HG03378 (cell line): ENCODE measurements around the gene CSMD2.
"Not testable (repeated sequence)": the region's sequence is repeated elsewhere in the genome, so short reads cannot be mapped to it uniquely, and the experiment has no call there.

ENCODE experiments used
- ATAC-seq: cut with Tn5 transposase; IDR thresholded peaks from one replicate; pipeline ENCODE4 v1.9.1; 2021; ENCODE audit warnings: mild to moderate bottlenecking, moderate library complexity; ENCODE audit not compliant: unreplicated experiment

CSMD2 gene

DNA sequence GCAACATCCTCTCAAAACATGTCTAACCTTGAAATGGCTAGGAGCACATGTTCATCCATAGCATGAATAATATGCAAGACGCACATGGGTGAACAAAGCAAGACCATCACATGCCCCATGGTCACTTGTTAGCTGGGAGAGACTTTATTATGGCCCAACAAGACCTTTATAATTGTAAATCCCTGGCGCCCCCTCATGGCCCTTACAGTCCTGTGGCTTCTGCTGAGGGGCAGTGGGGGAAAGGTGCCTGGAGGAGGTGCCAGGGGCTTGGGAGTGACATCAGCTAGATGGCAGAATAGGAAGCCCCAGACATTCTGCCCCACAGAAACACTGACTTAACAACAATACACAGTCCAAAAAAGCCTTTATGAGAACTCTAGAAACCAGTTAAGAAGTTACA is 51.7 kb downstream of the CSMD2 start:
- ATAC-seq, result no peak

DNA sequence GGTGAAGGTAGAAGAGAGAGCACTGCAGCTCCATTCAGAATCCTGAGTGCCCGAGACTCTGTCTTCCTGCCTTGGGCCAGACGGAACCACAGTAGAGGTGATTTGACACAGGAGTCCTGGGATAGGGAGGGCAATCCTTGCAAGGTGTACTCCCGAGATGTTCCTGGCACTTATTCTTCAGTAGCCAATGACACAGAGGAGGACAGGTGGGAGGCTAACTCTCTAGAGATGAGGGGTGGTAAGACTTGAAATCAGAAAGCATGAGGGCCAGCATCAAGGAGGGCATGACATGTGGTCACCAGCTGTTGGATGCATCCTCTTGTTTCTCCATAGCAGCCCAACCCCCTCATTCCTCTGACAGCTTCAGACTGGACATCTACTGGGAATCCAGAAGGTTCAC is 56.3 kb downstream of the CSMD2 start:
- ATAC-seq, result no peak

DNA sequence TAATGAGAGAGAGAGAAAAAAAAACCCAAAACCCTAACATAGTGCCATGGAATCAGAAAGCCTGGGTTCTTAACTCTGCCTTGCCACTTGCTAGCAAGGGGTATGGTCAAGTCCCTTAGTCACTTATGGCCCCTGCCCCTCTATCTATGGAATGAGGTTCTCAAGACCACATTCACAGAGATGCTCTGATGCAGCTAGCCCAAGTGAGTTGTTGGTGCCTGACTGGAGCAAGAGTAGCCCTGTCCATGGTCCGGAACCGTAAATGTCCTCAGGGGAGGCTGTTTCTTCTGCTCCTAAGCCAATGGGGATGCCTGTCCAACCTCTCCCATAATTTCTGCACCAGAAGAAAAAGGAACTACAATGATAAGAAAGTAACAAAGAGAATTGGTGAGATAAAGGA is 56.8 kb downstream of the CSMD2 start:
- no peak for ATAC-seq

DNA sequence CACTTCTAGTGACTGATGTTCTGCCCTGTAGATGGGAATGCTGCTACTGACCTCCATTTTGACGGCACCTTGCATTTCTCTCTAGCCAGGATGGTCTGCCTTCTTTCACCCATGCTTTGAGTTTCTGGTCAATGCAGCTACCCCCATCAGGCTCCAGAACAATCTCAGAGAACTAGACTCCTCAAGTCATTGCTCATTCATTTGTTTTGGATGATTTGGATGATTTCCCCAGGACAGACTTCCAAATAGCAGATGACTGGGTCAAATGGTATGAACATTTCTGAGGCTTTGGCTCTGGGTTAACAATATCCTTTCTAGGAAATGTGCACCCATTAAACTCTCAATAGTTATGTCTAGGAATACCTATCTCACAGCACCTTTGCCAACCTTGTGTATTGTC is 63.9 kb downstream of the CSMD2 start:
- ATAC-seq, result no peak

DNA sequence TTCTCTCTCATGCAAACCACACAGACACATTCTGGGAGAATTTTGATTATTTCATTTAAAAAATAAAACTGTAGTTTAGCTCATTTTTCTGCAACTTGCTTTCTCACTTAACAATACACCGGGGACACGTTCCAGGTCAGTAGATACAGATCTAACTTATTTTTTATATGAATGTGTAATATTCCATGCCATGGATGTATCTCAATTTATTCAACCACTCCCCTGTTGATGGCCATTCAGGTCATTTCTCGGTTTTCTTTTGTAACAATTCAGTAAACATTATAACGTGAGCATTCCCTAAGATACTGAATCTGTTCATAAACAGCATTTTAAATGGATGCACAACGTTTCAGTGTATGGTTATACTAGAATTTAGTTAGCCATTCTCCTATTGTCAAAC is 64.7 kb downstream of the CSMD2 start:
- ATAC-seq, result no peak

DNA sequence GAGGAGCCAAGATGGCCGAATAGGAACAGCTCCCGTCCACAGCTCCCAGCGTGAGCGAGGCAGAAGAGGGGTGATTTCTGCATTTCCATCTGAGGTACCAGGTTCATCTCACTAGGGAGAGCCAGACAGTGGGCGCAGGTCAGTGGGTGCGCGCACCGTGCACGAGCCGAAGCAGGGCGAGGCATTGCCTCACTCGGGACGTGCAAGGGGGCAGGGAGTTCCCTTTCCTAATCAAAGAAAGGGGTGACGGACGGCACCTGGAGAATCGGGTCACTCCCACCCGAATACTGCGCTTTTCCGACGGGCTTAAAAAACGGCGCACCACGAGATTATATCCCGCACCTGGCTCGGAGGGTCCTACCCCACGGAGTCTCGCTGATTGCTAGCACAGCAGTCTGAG is 72.6 kb downstream of the CSMD2 start:
- not testable (repeated sequence) for ATAC-seq

DNA sequence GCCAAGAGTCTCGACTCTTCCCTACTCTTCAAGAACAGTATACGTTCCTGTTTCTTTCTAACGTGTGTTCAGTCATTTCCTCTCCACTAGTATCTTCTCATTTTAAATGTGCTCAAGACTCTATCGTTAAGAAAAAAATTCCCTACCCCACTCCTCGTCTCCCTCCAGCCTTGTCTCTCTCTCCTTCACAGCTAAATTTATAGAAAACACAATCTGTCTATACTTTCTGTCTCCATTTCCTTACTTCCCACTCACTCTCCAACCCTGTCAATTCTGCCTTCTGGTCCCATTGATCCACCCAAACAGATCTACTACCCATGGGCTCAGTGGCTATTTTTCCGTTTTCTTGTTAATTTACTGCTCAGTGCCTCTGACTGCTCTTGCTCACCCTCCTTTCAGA is 75.3 kb downstream of the CSMD2 start:
- ATAC-seq, result no peak

DNA sequence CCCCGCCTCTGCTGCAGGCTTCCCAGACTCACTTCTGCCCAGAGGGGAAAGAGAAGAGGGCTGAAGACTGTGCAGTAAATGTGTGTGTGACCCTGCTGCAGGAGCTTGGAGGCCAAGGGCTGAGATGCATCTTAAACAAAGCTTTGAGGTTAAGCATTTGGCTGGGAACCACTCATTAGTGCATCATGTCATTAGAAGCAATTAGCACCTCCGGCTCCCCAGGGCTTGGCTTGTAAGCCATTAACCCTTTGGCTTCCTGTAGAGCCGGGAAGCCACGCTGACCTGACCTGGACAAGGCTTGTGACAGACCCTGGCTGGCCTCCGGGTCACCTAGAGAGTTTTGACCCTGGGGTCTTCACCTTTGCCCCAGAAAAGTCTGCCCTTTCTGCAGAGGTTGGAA is 77.0 kb downstream of the CSMD2 start:
- no peak for ATAC-seq

DNA sequence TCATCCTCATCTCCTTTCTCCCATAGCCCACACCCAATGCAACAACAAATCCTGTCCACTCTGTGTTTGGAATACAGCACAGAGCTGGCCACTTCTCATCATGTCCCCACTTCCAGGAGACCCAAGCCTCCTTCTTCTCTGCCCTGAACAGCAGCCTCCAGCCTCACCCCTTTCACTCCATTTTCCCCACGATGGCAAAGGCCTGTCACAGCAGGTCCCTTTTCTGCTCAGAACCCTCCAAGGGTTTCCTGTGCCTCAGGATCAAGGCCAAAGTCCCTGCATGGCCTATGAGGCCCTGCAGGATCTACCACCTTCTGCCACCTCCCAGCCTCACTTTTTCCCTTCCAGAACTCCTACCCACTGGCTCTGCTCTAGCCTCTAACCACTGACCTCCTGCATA is 78.5 kb downstream of the CSMD2 start:
- no peak for ATAC-seq

DNA sequence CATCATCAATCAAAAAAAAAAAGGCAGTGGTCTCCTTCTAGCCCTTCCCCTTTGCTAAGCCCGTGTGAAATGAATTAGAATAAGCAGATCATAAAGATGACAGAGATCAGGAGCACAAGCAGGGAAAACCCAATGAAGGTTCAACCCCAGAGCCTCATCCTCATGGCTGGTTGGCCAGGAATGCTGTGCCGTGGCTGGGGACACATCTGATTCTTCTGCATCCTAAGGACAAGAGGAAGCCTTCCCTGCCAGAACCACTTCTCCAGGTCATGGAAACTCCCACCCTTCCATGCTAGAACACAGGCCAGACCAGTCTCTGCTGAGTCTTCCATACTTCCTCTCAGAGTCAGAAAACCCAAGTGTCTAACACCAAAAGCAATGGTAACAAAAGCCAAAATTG is 81.1 kb downstream of the CSMD2 start:
- ATAC-seq, result no peak

DNA sequence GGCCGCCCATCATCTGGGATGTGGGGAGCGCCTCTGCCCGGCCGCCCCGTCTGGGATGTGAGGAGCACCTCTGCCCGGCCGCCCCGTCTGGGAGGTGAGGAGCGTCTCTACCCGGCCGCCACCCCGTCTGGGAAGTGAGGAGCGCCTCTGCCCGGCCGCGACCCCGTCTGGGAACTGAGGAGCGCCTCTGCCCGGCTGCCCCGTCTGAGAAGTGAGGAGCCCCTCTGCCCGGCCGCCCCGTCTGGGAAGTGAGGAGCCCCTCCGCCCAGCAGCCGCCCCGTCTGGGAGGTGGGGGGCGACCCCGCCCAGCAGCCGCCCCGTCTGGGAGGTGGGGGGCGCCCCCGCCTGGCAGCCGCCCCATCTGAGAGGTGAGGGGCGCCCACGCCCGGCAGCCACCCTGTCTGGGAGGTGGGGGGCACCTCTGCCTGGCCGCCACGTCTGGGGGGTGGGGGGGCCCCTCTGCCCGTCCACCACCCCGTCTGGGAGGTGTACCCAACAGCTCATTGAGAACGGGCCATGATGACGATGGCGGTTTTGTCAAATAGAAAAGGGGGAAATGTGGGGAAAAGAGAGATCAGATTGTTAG is 82.9 kb downstream of the CSMD2 start:
- not testable (repeated sequence) for ATAC-seq

DNA sequence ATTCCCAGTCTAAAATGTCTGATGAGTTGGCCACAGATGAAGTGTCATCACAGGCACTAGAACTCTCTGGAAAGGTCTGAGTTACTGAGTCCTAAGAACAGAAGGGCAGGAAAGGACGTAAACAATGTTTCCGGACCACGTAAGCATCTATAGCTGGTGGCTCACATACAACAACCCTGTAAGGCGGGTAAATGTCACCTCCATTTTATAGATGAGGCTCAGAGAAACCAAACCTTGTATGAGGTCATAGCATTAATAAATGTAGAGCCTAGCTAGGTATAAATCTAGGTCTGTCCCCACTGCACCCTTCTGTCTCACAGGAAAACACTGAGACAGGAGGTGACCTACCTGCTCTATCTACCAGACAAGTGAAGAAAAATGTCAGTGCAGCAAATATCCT is 86.6 kb downstream of the CSMD2 start:
- ATAC-seq, result no peak

DNA sequence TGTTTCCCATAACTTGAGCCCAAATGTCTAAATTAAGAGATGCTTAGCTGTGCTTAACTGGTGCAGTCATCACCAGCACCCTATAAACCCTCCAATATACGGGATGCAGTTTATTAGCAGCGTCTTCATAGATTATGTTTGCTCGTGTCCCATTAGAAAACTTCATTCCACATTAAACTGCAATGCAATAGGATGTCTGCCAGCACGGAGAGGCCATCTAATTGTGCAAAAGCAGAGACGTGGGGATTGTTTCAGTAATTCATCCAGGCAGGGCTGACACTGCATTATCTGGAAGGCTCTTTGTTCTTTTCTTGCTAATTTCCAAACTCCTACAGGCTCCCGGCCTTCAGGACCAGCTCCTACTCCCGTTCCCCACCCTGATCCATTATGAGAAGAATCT is 89.5 kb downstream of the CSMD2 start:
- ATAC-seq, result no peak

DNA sequence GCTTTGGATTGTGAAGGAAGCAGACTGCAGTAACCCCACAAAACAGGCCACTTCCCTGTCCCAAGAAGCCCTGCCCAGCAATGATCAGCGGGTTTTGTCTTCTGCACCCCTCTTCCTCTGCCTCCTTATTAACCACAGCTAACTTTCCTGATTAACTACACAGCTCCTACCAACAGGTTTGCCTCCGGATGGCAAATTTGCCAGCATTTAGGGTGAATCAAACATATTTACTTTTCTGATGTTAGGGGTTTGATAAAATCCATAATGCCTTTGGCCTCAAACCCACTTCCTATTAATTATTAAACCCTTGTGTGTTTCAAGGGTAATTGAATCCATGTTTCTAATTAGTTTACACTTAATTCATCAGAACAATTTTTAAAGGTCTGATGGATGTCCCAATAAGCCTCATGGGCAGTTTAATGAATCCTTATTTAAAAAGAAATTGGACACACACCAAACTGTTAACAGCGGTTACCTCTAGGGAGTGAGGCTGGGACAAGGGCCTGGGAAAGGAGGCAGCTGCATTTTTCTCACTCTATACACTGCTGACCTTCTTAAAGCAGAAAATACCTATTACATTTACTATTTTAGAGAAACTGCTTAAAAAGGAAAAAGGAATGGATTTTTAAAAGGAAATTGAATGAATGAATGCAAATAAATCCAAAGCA is 91.9 kb downstream of the CSMD2 start:
- ATAC-seq, result no peak

DNA sequence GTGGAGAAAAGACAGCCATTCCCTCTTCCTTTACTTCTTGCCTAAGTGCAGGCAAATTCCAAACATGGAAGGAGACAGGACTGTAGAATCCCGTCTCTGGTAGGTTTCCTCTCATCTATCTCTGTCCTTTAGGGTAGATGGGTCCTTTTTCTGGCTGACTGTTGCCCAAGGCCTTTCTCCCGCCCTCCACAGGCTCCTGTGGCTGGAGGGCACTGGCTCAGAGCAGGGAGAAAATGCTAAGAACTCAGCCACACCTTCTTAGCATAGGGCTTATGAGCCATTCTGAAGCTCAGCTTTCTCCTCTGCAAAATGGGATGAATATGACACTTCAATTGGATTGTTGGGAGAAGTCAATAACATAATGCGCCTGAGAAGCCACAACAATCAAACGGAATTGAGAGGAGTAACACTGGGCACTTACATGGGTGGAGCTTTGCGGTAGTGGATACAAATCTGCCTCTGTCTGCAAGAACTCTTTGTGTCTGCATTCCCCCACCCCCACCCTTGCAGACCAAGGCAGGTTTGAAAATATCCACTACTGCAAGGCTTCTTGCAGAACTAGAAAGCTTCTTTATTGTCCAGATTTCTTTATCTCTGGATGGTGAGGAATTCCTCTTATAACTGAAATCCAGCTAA is 94.7 kb downstream of the CSMD2 start:
- no peak for ATAC-seq

DNA sequence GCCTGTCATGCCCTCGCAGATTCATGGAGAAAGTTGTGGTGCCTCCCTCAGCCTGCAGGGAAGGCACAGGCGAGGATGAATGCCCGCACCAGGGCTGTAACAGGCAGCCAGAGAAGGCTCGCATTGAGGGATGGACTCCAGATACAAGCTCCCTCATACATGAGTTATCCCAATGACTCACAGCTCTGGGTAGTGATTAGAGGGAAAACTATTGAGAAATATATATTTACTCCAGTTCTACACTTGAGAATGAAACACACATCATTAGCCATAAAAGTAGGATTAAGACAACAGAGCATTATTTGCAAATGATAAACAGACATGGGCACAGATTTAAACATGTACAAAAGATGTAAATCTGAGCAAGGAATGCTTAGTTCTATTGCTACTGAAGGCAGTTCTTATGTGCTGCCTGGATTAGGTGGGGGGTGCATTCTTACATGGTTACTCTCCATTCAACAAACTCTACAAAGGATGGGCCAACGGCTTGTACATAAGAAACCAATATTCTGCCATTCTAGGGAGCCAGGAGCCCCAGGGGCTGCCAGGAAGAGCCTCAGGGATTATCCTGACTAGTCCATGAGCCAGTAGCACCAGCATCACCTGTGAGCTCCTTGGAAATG is 97.9 kb downstream of the CSMD2 start:
- ATAC-seq, result no peak

DNA sequence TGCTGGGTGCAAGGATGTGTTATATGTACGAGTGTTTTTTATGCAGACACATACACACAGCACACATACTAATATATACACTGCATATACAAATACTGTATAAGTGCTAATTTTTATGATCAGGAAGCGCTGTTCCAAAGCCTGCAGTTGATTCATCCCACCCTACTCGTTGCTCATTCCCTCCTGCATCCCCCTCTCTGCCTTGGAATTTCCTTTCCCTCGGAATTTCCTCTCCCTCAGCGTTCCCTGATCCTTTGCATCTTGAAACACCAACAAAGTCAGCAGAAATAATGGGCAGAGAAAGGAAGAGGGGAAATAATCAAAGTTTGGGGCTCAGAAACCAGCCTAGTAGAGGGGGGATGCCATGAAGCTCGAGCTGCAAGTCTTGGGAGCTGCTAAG is 98.9 kb downstream of the CSMD2 start:
- ATAC-seq, result no peak

DNA sequence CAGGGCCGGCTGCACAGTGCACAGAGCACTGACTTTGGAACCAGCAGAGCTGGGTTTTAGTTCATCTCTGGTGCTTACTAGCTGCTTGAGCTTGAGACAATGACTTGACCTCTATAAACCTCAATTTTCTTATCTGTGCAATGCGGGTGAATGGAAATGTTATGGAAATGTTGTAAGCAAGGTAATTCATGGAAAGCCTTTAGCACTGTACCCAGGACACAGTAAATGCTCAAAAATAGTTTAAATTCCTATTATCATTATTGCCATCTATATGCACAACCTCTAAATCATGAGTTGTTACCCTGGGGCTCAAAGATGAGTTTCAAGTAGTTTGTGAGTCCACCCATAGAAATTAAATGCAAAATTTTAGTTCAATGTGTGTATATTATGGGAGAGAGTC is 99.5 kb downstream of the CSMD2 start:
- ATAC-seq, result no peak

DNA sequence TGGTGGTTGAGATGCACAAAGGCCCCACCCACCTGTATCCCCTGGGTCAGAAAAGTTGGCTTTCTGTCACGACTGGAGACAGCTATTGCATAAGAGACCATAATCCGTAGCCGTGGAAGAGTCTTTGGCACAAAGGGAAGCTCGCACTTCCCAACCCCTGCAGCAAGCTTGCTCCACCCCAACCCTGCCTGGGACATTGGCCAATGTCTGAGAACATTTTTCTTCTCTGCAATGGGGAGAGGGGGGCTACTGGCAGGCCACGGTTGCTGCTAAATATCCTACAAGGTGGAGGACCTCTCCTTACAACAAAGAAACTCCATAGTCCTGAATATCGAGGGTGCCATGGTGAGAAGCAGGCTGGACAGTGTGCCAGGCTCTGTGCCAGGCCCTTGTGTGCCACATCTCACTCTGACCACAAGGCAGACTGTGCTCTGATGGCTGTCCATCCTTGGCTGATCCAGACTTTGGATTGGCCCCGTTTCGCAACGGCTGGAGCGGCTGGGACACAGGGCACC is 104.1 kb downstream of the CSMD2 start:
- ATAC-seq, result no peak

DNA sequence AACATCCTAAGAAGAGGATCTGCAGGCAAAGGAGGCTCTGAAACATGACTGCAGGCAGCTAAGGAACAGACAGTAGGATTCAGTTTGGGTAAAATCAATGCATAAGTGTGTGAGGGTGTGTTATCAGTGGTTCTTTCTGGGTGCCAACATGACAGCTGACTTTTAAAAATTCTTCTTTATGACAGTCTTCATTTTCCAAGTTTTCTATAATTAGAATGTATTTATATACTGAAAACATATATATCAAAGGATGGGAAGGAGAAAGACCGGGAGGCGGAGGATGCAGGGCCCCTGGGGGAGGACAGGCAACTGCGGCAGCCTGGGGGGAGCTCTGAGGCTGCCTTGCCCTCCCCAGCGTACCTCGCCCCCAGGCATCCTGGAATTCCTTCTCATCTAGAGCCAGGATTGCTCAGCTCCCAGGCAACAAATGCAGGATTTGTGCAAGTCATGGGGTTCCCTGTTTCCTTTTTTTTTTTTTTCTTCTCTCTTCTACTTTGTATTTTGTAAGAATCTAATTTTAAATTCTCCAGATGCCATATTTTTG is 104.8 kb downstream of the CSMD2 start:
- no peak for ATAC-seq

DNA sequence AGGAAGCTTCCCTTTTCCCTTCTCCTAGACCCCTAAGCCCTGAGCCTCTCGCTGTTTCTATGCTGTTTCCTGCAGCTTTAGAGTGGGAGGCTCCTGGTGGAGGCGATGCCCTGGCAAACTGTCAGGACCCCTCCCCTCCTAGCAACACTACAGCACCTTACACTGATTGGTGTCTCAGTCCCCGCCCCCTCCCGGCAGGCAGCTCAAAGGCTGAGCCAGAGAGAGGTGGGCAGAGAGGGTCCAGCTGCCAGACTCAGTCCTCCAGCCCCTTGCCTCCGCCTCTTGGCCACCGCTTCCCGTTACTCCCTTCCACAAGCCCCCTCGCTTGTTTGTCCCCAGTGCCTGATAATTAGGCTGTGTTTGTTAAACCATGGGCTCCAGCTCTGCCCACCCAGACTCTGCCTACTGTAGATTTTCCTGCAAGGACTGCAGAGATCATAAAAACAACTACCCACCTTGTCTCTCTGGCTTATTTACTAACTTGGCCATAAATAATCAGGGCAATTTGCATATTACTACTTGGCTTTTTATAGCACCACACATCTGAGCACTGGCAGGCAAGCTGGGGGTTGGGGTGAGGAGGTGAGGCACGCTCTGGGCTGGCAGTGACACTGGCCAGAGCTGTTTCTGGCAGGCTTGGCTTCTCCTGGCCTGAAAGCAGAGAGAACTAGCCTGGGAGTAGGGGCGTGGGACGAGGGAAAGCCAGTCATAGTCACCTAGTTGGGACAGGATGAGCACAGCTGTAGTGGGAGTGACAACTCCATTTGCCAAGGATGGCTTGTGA is 107.5 kb downstream of the CSMD2 start:
- ATAC-seq, result no peak
